ENCODE data around the gene UBE2S. TPM values are rescaled to one million over a fixed set of nuclear protein-coding genes. Genes with fewer than 3 reads are reported as not detected.
A peak's percentile ranks its signal among the peaks of the same experiment; 100 is the strongest.

Gene UBE2S
- total RNA-seq, 1 experiment from 2014 or later = 345 TPM

DNA sequence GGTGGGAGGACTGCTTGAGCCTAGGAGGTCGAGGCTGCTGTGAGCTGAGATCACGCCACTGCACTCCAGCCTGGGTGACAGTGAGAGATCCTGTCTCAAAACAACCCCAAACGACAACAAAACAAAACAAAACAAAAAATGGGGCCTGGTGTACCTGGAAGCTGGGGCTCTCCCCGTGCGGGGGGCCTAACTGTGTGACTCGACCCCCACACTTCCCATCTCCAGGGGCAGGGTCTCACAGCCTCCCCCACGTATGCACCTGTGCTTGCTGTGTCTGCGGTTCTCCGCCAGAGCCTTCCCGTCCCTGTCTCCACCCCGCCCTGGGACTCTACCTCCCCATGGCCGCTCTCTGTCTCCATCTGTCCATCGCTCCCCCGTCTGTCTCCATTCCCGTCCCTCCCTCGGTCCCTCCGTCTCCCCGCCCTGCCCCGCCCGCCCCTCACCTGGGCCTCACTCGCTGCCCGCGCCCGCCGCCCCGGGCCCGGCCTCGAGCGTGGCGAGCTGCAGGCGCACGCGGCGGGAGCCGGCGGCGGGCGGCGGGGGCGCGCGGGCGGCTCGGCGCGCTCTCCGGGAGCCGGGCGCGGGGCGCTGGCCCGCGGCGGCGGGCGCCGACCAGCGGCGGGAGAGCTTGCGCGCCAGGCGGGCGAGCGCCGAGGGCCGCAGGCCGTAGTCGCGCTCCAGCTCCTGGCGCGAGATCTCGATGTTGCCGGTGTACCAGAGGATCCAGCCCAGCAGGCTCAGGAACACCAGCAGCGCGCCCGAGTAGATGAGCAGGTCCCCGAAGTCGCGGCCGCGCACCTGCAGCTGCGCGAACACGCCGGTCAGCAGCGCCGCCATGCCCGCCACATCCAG lies 24.1 kb downstream of the UBE2S start:
- ChIA-PET POLR2A (interaction anchor here (0.6 to 6.1 kb wide), 38 partner anchors 8 to 321 kb away, joined by 3 to 98 read pairs (median 6); partner anchors contain the start of genes FIZ1, HSPBP1, ISOC2 and KMT5C), CTCF (interaction anchor here (0.6 to 3.4 kb wide), 26 partner anchors 8 to 295 kb away, joined by 3 to 61 read pairs (median 4); partner anchors contain the start of genes DNAAF3 and TNNI3)
- DNase-seq (ENCODE audit: unreplicated experiment) = peak; percentile 62
- intact Hi-C loops (cut with micrococcal nuclease) = loop anchor here (2.0 kb wide), 1 partner anchor 91 kb away; no protein-coding TSS in a partner anchor
- Mint-ChIP-seq H3K9me3 (ENCODE audit: unreplicated experiment) (no peaks in the 10 kb centered on the region), H3K4me3 (ENCODE audit: unreplicated experiment) (peak overlapping the region; percentile 89), H3K27me3 (ENCODE audit: insufficient read depth, unreplicated experiment) (no peaks in the 10 kb centered on the region), H3K36me3 (ENCODE audit: insufficient read depth, unreplicated experiment) (peaks cover 41% of the 10 kb centered on the region), H3K4me1 (ENCODE audit: insufficient read depth, unreplicated experiment) (peaks cover 29% of the 10 kb centered on the region), H3K27ac (ENCODE audit: low read depth, unreplicated experiment) (peak overlapping the region; percentile 57)
- peak; percentile 28 for TF ChIP-seq CTCF (IDR thresholded peaks at IDR 0.05; ENCODE audit: unreplicated experiment)
- BruUV-seq (replicated peaks) = no TSS peak

GRCh38 chr19:55382522-55383054 lies 25.0 kb downstream of the UBE2S start:
- peak overlapping the region; percentile 90 for H3K27ac Mint-ChIP-seq (ENCODE audit: low read depth, unreplicated experiment)
- intact Hi-C loops (cut with micrococcal nuclease) = no loop called here
- peak overlapping the region; percentile 89 for H3K4me3 Mint-ChIP-seq (ENCODE audit: unreplicated experiment)
- peaks cover 26% of the 10 kb centered on the region for H3K4me1 Mint-ChIP-seq (ENCODE audit: insufficient read depth, unreplicated experiment)
- no peaks in the 10 kb centered on the region for H3K9me3 Mint-ChIP-seq (ENCODE audit: unreplicated experiment)
- TF ChIP-seq CTCF (IDR thresholded peaks at IDR 0.05; ENCODE audit: unreplicated experiment) = no peak
- H3K27me3 Mint-ChIP-seq (ENCODE audit: insufficient read depth, unreplicated experiment) = no peaks in the 10 kb centered on the region
- no peak for DNase-seq (ENCODE audit: unreplicated experiment)
- peaks cover 32% of the 10 kb centered on the region for H3K36me3 Mint-ChIP-seq (ENCODE audit: insufficient read depth, unreplicated experiment)
- CTCF ChIA-PET = interaction anchor here (0.6 to 3.4 kb wide), 17 partner anchors 14 to 293 kb away, joined by 3 to 61 read pairs (median 4); no protein-coding TSS in a partner anchor
- BruUV-seq (replicated peaks) = no TSS peak
- POLR2A ChIA-PET = interaction anchor here (0.6 to 6.1 kb wide), 7 partner anchors 16 to 93 kb away, joined by 3 to 98 read pairs (median 10); partner anchors contain the start of genes KMT5C, UBE2S and ZNF628

GRCh38 chr19:55382013-55382412 lies 25.6 kb downstream of the UBE2S start:
- CTCF ChIA-PET = interaction anchor here (0.8 to 3.4 kb wide), 6 partner anchors 61 to 256 kb away, joined by 3 to 61 read pairs (median 13); no protein-coding TSS in a partner anchor
- Mint-ChIP-seq H3K27me3 (ENCODE audit: insufficient read depth, unreplicated experiment) (no peaks in the 10 kb centered on the region), H3K36me3 (ENCODE audit: insufficient read depth, unreplicated experiment) (peaks cover 26% of the 10 kb centered on the region), H3K4me1 (ENCODE audit: insufficient read depth, unreplicated experiment) (peaks cover 26% of the 10 kb centered on the region), H3K9me3 (ENCODE audit: unreplicated experiment) (no peaks in the 10 kb centered on the region), H3K27ac (ENCODE audit: low read depth, unreplicated experiment) (peak overlapping the region; percentile 90), H3K4me3 (ENCODE audit: unreplicated experiment) (peak overlapping the region; percentile 89)
- POLR2A ChIA-PET = no interaction called here
- TF ChIP-seq CTCF (IDR thresholded peaks at IDR 0.05; ENCODE audit: unreplicated experiment) = no peak
- intact Hi-C loops (cut with micrococcal nuclease) = no loop called here
- no peak for DNase-seq (ENCODE audit: unreplicated experiment)
- BruUV-seq (replicated peaks) = no TSS peak

DNA sequence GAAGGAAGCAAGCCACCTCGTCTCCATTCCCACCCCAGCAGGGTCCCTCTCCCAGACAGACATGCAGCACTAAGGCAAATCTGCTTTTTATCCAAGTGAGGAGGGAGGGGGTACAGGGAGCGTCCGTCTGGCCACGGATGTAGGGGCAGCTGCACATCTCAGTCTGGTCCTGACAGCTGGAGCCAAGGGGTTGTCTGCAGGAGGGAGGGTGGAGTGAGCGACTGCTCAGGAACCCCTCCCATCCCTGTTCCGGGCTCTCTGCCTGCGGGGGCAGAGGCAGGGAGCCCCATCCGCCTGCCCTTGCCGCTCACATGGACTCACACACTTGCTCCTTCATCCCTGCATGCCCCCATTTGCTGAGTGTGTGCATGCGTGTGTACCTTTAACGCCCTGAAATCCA lies 28.4 kb downstream of the UBE2S start:
- BruUV-seq (replicated peaks) = no TSS peak
- DNase-seq (ENCODE audit: unreplicated experiment) = no peak
- Mint-ChIP-seq H3K27ac (ENCODE audit: low read depth, unreplicated experiment) (no peak overlapping the region), H3K27me3 (ENCODE audit: insufficient read depth, unreplicated experiment) (peaks cover 2% of the 10 kb centered on the region), H3K36me3 (ENCODE audit: insufficient read depth, unreplicated experiment) (peaks cover 6% of the 10 kb centered on the region), H3K9me3 (ENCODE audit: unreplicated experiment) (no peaks in the 10 kb centered on the region), H3K4me1 (ENCODE audit: insufficient read depth, unreplicated experiment) (peaks cover 31% of the 10 kb centered on the region), H3K4me3 (ENCODE audit: unreplicated experiment) (no peak overlapping the region)
- intact Hi-C loops (cut with micrococcal nuclease) = no loop called here
- CTCF ChIA-PET = no interaction called here
- POLR2A ChIA-PET = interaction anchor here (0.5 to 0.6 kb wide), 2 partner anchors 31 to 40 kb away, joined by 3 read pairs; no protein-coding TSS in a partner anchor
- no peak for TF ChIP-seq CTCF (IDR thresholded peaks at IDR 0.05; ENCODE audit: unreplicated experiment)
